Keratinocyte (primary cell): ENCODE data around the gene PLPPR1. TPM values are rescaled to one million over a fixed set of nuclear protein-coding genes. Genes with fewer than 3 reads are reported as not detected.

Experiments
- DNase-seq: peaks from one replicate; pipeline ENCODE4 v3.0.0-alpha.2; 2011; ENCODE audit warnings: low read depth, missing footprints, low spot score
- FAIRE-seq: peaks from 2 replicates; lab custom pipeline; 2011; peaks lifted over from hg19 to GRCh38; lab: Jason Lieb, UNC
- H2AFZ ChIP-seq: 2 replicates; pipeline ENCODE4 v1.6.0; 2012; ENCODE audit warnings: low read length, control low read depth, inconsistent platforms; ENCODE audit not compliant: control insufficient read depth
- H3K27ac ChIP-seq: 2 replicates; pipeline ENCODE4 v1.5.1; 2011; ENCODE audit warnings: low read length; ENCODE audit not compliant: control insufficient read depth, insufficient read depth
- H3K27me3 ChIP-seq: 3 replicates; pipeline ENCODE4 v1.6.0; 2011; ENCODE audit warnings: low read length; ENCODE audit not compliant: control insufficient read depth, insufficient read depth; ENCODE audit errors: extremely low read depth
- H3K36me3 ChIP-seq, 2 experiments: 2 replicates in 1 of 2; 3 replicates in 1 of 2; pipeline ENCODE4 v1.5.1; 2011; ENCODE audit warnings: low read length in 2 of 2, mild to moderate bottlenecking in 1 of 2; ENCODE audit not compliant: control insufficient read depth in 2 of 2, insufficient read depth in 2 of 2; ENCODE audit errors: extremely low read depth in 1 of 2
- H3K4me1 ChIP-seq: 3 replicates; pipeline ENCODE4 v1.5.1; 2011; ENCODE audit warnings: low read length; ENCODE audit not compliant: control insufficient read depth, insufficient read depth; ENCODE audit errors: extremely low read depth
- H3K4me2 ChIP-seq: 3 replicates; pipeline ENCODE4 v1.6.0; 2011; ENCODE audit warnings: low read depth, low read length; ENCODE audit not compliant: control insufficient read depth, insufficient read depth; ENCODE audit errors: extremely low read depth
- H3K4me3 ChIP-seq, 3 experiments: fragments of 200-600 bp in 1 of 3; sonication (generic) in 1 of 3; 2 replicates in 2 of 3; 3 replicates in 1 of 3; pipeline ENCODE4 v1.5.1; 2011 to 2016; ENCODE audit warnings: low read length in 3 of 3, mild to moderate bottlenecking in 3 of 3, control low read depth in 2 of 3, inconsistent platforms in 1 of 3, low read depth in 1 of 3, mixed read lengths in 1 of 3, mixed run types in 1 of 3, moderate library complexity in 1 of 3; ENCODE audit not compliant: control insufficient read depth in 2 of 3, insufficient read depth in 2 of 3; ENCODE audit errors: extremely low read depth in 1 of 3
- H3K79me2 ChIP-seq: 2 replicates; pipeline ENCODE4 v1.6.0; 2012; ENCODE audit warnings: low read length; ENCODE audit not compliant: control insufficient read depth, insufficient read depth
- H3K9ac ChIP-seq: 3 replicates; pipeline ENCODE4 v1.6.0; 2011; ENCODE audit warnings: low read length; ENCODE audit not compliant: control insufficient read depth, insufficient read depth; ENCODE audit errors: extremely low read depth
- H3K9me1 ChIP-seq: 3 replicates; pipeline ENCODE4 v1.6.0; 2011; ENCODE audit warnings: low read length; ENCODE audit not compliant: control insufficient read depth, insufficient read depth; ENCODE audit errors: extremely low read depth
- H3K9me3 ChIP-seq: 2 replicates; pipeline ENCODE4 v1.5.1; 2012; ENCODE audit warnings: low read depth, low read length; ENCODE audit not compliant: control insufficient read depth
- H4K20me1 ChIP-seq: 3 replicates; pipeline ENCODE4 v1.6.0; 2011; ENCODE audit warnings: low read length; ENCODE audit not compliant: control insufficient read depth, insufficient read depth; ENCODE audit errors: extremely low read depth
- CTCF ChIP-seq, 3 experiments: IDR thresholded peaks in 1 of 3; conservative IDR thresholded peaks in 1 of 3; optimal IDR thresholded peaks in 1 of 3; 2 replicates in 2 of 3; 3 replicates in 1 of 3; pipeline versions ENCODE3 to v1.5.1; 2011; ENCODE audit warnings: low read length in 3 of 3, mild to moderate bottlenecking in 3 of 3, moderate library complexity in 2 of 3, control low read depth in 1 of 3, inconsistent platforms in 1 of 3; ENCODE audit not compliant: insufficient read depth in 2 of 3; ENCODE audit errors: extremely low read depth in 1 of 3
- EZH2 ChIP-seq: IDR thresholded peaks from one replicate; pipeline ENCODE4 v1.6.1; 2012; ENCODE audit warnings: inconsistent platforms, mild to moderate bottlenecking, low read length, moderate library complexity
- dilution Hi-C: fragments of 300-500 bp; cut with MboI; formaldehyde crosslinking; loops from one replicate; pipeline ENCODE4 v1.7.0; 2020; ENCODE audit warnings: low sequenced_read_pairs; ENCODE audit not compliant: extremely low pct_ligation_motif_present
- polyA plus RNA-seq, 5 experiments: library from polyadenylated mRNA; depleted of rRNA in 3 of 5; stranded (reverse) in 3 of 5; stranded (forward) in 1 of 5; unstranded in 1 of 5; fragments of >200 nt; gene quantifications; 1 replicate in 1 of 5; 2 replicates in 3 of 5; 3 replicates in 1 of 5; pipeline versions ENCODE4 v1.2.1 to v1.2.3, GENCODE V29; 2011 to 2012; ENCODE audit warnings: missing spikeins in 2 of 5, low read depth in 1 of 5, low replicate concordance in 1 of 5

PLPPR1 gene
- polyA plus RNA-seq, 1 donor (not counting 4 experiments of a cell fraction or from before 2014, with no cell fraction given): not detected

- H3K4me2 ChIP-seq: no peak overlapping the region
- dilution Hi-C loops: no loop called here
- TF ChIP-seq CTCF (optimal IDR thresholded peaks at IDR 0.05 in 1 of 3, IDR thresholded peaks at IDR 0.05 in 1 of 3, conservative IDR thresholded peaks at IDR 0.05 in 1 of 3; ENCODE audit: extremely low read depth in 1 of 3, insufficient read depth in 2 of 3, low read length in 3 of 3): no peak
- no peak for TF ChIP-seq EZH2
Measured at GRCh38 chr9:101311191-101311590, 282.7 kb downstream of the PLPPR1 start.

GRCh38 chr9:101311758-101312420, 283.4 kb downstream of the PLPPR1 start:
- no peak overlapping the region for H3K4me2 ChIP-seq
- FAIRE-seq (peak; percentile 74), DNase-seq (peak; percentile 33)
- H3K9ac ChIP-seq: no peak overlapping the region
- H3K4me1 ChIP-seq: peaks cover 15% of the 10 kb centered on the region
- no peak overlapping the region for H2AFZ ChIP-seq
- dilution Hi-C loops: no loop called here
- TF ChIP-seq EZH2: no peak
- TF ChIP-seq CTCF (optimal IDR thresholded peaks at IDR 0.05 in 1 of 3, IDR thresholded peaks at IDR 0.05 in 1 of 3, conservative IDR thresholded peaks at IDR 0.05 in 1 of 3; ENCODE audit: extremely low read depth in 1 of 3, insufficient read depth in 2 of 3, low read length in 3 of 3): peak in 2 of 3 experiments; percentile 32 to 60
- H3K9me1 ChIP-seq: no peaks in the 10 kb centered on the region
- no peak overlapping the region for H3K27ac ChIP-seq
- H3K4me3 ChIP-seq: no peak overlapping the region
- H3K79me2 ChIP-seq: no peaks in the 10 kb centered on the region
- no peaks in the 10 kb centered on the region for H3K27me3 ChIP-seq
- H3K9me3 ChIP-seq: no peaks in the 10 kb centered on the region
- no peaks in the 10 kb centered on the region for H3K36me3 ChIP-seq
- no peaks in the 10 kb centered on the region for H4K20me1 ChIP-seq

More at GRCh38 chr9:101311191-101311590, 282.7 kb downstream of the PLPPR1 start:
- Histone ChIP-seq H3K4me1 (peaks cover 16% of the 10 kb centered on the region), H3K36me3 (no peaks in the 10 kb centered on the region), H4K20me1 (no peaks in the 10 kb centered on the region), H3K79me2 (no peaks in the 10 kb centered on the region), H3K9ac (no peak overlapping the region), H3K4me3 (no peak overlapping the region), H3K27me3 (no peaks in the 10 kb centered on the region), H2AFZ (no peak overlapping the region), H3K9me1 (no peaks in the 10 kb centered on the region), H3K9me3 (no peaks in the 10 kb centered on the region), H3K27ac (no peak overlapping the region)
- DNase-seq: no peak
- no peak for FAIRE-seq
